ENCODE results near the gene TUT7. TPM values are rescaled to one million over a fixed set of nuclear protein-coding genes. Genes with fewer than 3 reads are reported as not detected.
A peak's percentile ranks its signal among the peaks of the same experiment; 100 is the strongest.

The TUT7 gene
- total and polyA plus RNA-seq, 10 of the 15 experiments (the other 5 are each of a cell fraction or from before 2014, with no cell fraction given): 10.0 to 49.8 (median 30.4) TPM

- TF ChIP-seq NBN (IDR thresholded peaks at IDR 0.05) (no peak), TCF12 (IDR thresholded peaks at IDR 0.05; ENCODE audit: low read depth, low read length) (no peak), TCF3 (IDR thresholded peaks at IDR 0.05; ENCODE audit: borderline replicate concordance, insufficient read depth, low read depth, low read length) (no peak), TARDBP (IDR thresholded peaks at IDR 0.05; ENCODE audit: borderline replicate concordance) (no peak), HDGF (IDR thresholded peaks at IDR 0.05) (no peak), ZSCAN29 (IDR thresholded peaks at IDR 0.05) (no peak), RAD51 (IDR thresholded peaks at IDR 0.05) (no peak), ZNF592 (IDR thresholded peaks at IDR 0.05) (no peak), ATF2 (IDR thresholded peaks at IDR 0.05; ENCODE audit: low read length) (peak; percentile 30; the same call in 1 of the 2 replicates), IRF4 (IDR thresholded peaks at IDR 0.05; ENCODE audit: low read depth, low read length) (peak; percentile 57; the same call in 1 of the 2 replicates), KDM1A (IDR thresholded peaks at IDR 0.05; ENCODE audit: borderline replicate concordance) (no peak), CUX1 (IDR thresholded peaks at IDR 0.05; ENCODE audit: insufficient replicate concordance, low read depth, low read length) (no peak), NFIC (IDR thresholded peaks at IDR 0.05; ENCODE audit: low read depth, low read length) (peak; percentile 44; the same call in 1 of the 2 replicates), IKZF2 (IDR thresholded peaks at IDR 0.05) (peak in 1 of 2 experiments; percentile 55; a peak in 1 of 4 replicates), BMI1 (IDR thresholded peaks at IDR 0.05; ENCODE audit: borderline replicate concordance) (0 out of 2 replicates have a peak, but pooled peaks have one; percentile 42), JUNB (IDR thresholded peaks at IDR 0.05) (peak; percentile 87), DPF2 (IDR thresholded peaks at IDR 0.05) (peak; percentile 83), ZNF24 (IDR thresholded peaks at IDR 0.05) (peak; percentile 70; the same call in 1 of the 2 replicates), ATF3 (IDR thresholded peaks at IDR 0.05; ENCODE audit: borderline replicate concordance, extremely low read depth, low read depth, low read length) (no peak), RELA (IDR thresholded peaks at IDR 0.05; ENCODE audit: borderline replicate concordance, partially characterized antibody) (no peak)
Measured at GRCh38 chr9:86341007-86341491, 13.2 kb downstream of the TUT7 start (continued).
